ENCODE data around the gene FOXI2.

GRCh38 chr10:127745861-127746260 lies 8.9 kb downstream of the FOXI2 start:
- TF ChIP-seq, protein P1, sequence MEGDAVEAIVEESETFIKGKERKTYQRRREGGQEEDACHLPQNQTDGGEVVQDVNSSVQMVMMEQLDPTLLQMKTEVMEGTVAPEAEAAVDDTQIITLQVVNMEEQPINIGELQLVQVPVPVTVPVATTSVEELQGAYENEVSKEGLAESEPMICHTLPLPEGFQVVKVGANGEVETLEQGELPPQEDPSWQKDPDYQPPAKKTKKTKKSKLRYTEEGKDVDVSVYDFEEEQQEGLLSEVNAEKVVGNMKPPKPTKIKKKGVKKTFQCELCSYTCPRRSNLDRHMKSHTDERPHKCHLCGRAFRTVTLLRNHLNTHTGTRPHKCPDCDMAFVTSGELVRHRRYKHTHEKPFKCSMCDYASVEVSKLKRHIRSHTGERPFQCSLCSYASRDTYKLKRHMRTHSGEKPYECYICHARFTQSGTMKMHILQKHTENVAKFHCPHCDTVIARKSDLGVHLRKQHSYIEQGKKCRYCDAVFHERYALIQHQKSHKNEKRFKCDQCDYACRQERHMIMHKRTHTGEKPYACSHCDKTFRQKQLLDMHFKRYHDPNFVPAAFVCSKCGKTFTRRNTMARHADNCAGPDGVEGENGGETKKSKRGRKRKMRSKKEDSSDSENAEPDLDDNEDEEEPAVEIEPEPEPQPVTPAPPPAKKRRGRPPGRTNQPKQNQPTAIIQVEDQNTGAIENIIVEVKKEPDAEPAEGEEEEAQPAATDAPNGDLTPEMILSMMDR (IDR thresholded peaks at IDR 0.05 in 4 of 5, conservative IDR thresholded peaks at IDR 0.05 in 1 of 5) = no peak
- no peak for TF ChIP-seq POLR2A (IDR thresholded peaks at IDR 0.05)
